HepG2 (cell line): Measurements from ENCODE around the gene ZDHHC11. TPM values are rescaled to one million over a fixed set of nuclear protein-coding genes. Genes with fewer than 3 reads are reported as not detected.
A peak's percentile ranks its signal among the peaks of the same experiment; 100 is the strongest.

Experiments used
- ATAC-seq: fragments of 200-7000 bp; cut with Tn5 transposase; 3 replicates; pipeline ENCODE4 v1.9.1; 2020; ENCODE audit warnings: mild to moderate bottlenecking, moderate library complexity
- BruUV-seq: library from RNA; stranded (reverse); fragments of 400-500 nt; replicated peaks from 2 replicates; lab custom pipeline; 2021; lab: Mats Ljungman, UMichigan
- CTCF ChIA-PET: fragments of 300-600 bp; formaldehyde crosslinking; extraction: SDS; loops from one replicate; lab custom pipeline; 2021; ENCODE audit warnings: low total read pairs, inconsistent platforms, low intra/inter-chr PET ratio; lab: Yijun Ruan, JAX
- POLR2A ChIA-PET: fragments of 350-600 bp; sonication (Branson Sonifier 250); formaldehyde crosslinking; loops from one replicate; lab custom pipeline; 2020; ENCODE audit warnings: antibody characterized with exemption, inconsistent platforms; lab: Yijun Ruan, JAX
- DNase-seq: peaks from one replicate; pipeline ENCODE4 v3.0.0-alpha.2; 2015; ENCODE audit warnings: low spot score
- FAIRE-seq: peaks from 3 replicates; lab custom pipeline; 2011; peaks lifted over from hg19 to GRCh38; lab: Jason Lieb, UNC
- H2AFZ ChIP-seq: one replicate; pipeline ENCODE4 v1.6.1; 2011; ENCODE audit warnings: low read length, inconsistent platforms
- H3K27ac ChIP-seq: fragments of 300-600 bp; 3 replicates; pipeline ENCODE4 v1.8.0; 2011; ENCODE audit warnings: mixed run types, mild to moderate bottlenecking, mixed read lengths, low read length, inconsistent platforms; ENCODE audit not compliant: insufficient read depth; ENCODE audit errors: extremely low read length
- H3K27me3 ChIP-seq, 2 experiments: fragments of 200-600 bp in 1 of 2; 2 replicates in 1 of 2; 3 replicates in 1 of 2; pipeline versions ENCODE4 v1.6.0 to v1.8.0; 2011; ENCODE audit warnings: low read length in 2 of 2, mild to moderate bottlenecking in 2 of 2, moderate library complexity in 2 of 2, inconsistent platforms in 1 of 2; ENCODE audit not compliant: insufficient read depth in 2 of 2, control insufficient read depth in 1 of 2
- H3K36me3 ChIP-seq, 2 experiments: fragments of 200-600 bp in 1 of 2; replicated peaks in 1 of 2; 2 replicates in 1 of 2; 3 replicates in 1 of 2; pipeline versions ENCODE4 v1.5.1 to v1.8.0; 2011; ENCODE audit warnings: low read length in 2 of 2, inconsistent platforms in 1 of 2; ENCODE audit not compliant: insufficient read depth in 2 of 2, control insufficient read depth in 1 of 2
- H3K4me1 ChIP-seq: 2 replicates; pipeline ENCODE4 v1.5.1; 2012; ENCODE audit warnings: low read length, inconsistent platforms; ENCODE audit not compliant: insufficient read depth
- H3K4me2 ChIP-seq: 2 replicates; pipeline ENCODE4 v1.6.0; 2011; ENCODE audit warnings: low read depth, low read length, inconsistent platforms
- H3K4me3 ChIP-seq, 3 experiments: fragments of 200-600 bp in 1 of 3; sonication (generic), shearing (Covaris generic) in 1 of 3; replicated peaks in 1 of 3; 2 replicates each; pipeline ENCODE4 v1.5.1; 2011 to 2016; ENCODE audit warnings: low read length in 3 of 3, inconsistent platforms in 2 of 3, low read depth in 2 of 3, mild to moderate bottlenecking in 2 of 3, control low read depth in 1 of 3, mixed read lengths in 1 of 3; ENCODE audit not compliant: insufficient read depth in 1 of 3
- H3K79me2 ChIP-seq: one replicate; pipeline ENCODE4 v1.6.1; 2011; ENCODE audit warnings: low read length, inconsistent platforms; ENCODE audit not compliant: insufficient read depth
- H3K9ac ChIP-seq: 2 replicates; pipeline ENCODE4 v1.6.0; 2011; ENCODE audit warnings: mild to moderate bottlenecking, low read depth, low read length, inconsistent platforms; ENCODE audit not compliant: insufficient read depth
- H3K9me3 ChIP-seq: 2 replicates; pipeline ENCODE4 v1.5.1; 2012; ENCODE audit warnings: mild to moderate bottlenecking, low read length
- H4K20me1 ChIP-seq: 2 replicates; pipeline ENCODE4 v1.6.0; 2011; ENCODE audit warnings: inconsistent platforms, mild to moderate bottlenecking, low read length, moderate library complexity; ENCODE audit not compliant: insufficient read depth
- FLYWCH1 ChIP-seq: sonication (generic); formaldehyde crosslinking; IDR thresholded peaks from 2 replicates; pipeline ENCODE4 v1.8.1; 2023; ENCODE audit warnings: mild to moderate bottlenecking, missing genetic modification reagents
- GATAD2A ChIP-seq: IDR thresholded peaks from 2 replicates; pipeline ENCODE4 v1.6.1; 2016
- HHEX ChIP-seq: IDR thresholded peaks from 2 replicates; pipeline ENCODE4 v1.6.1; 2016; ENCODE audit warnings: control low read depth
- HNRNPK ChIP-seq: fragments of 200-400 bp; formaldehyde crosslinking; IDR thresholded peaks from 2 replicates; pipeline ENCODE4 v1.6.1; 2018; ENCODE audit warnings: low read length, low read depth, moderate library complexity, mild to moderate bottlenecking; ENCODE audit not compliant: poor library complexity, severe bottlenecking
- HOXA7 ChIP-seq: sonication (generic); formaldehyde crosslinking; IDR thresholded peaks from 2 replicates; pipeline ENCODE4 v1.8.1; 2022; ENCODE audit warnings: mild to moderate bottlenecking, missing genetic modification reagents, moderate library complexity
- KDM3A ChIP-seq: IDR thresholded peaks from 2 replicates; pipeline ENCODE4 v1.6.1; 2018; ENCODE audit warnings: low read depth, missing compliant biosample characterization
- LCORL ChIP-seq, 2 experiments: fragments of 450-650 bp in 1 of 2; sonication (generic) in 1 of 2; formaldehyde crosslinking in 1 of 2; IDR thresholded peaks; 2 replicates each; pipeline versions ENCODE4 v1.5.0 to v1.6.1; 2017 to 2020; ENCODE audit warnings: antibody characterized with exemption in 1 of 2, missing genetic modification reagents in 1 of 2
- MEIS2 ChIP-seq: sonication (generic); formaldehyde crosslinking; IDR thresholded peaks from 2 replicates; pipeline ENCODE4 v1.9.0; 2021; ENCODE audit warnings: mild to moderate bottlenecking, missing genetic modification reagents
- NFYC ChIP-seq: IDR thresholded peaks from 2 replicates; pipeline ENCODE4 v1.6.1; 2016; ENCODE audit warnings: missing genetic modification reagents, missing compliant biosample characterization
- SIN3A ChIP-seq: IDR thresholded peaks from 2 replicates; pipeline ENCODE4 v1.6.1; 2011; ENCODE audit warnings: low read depth, mild to moderate bottlenecking, control low read depth, low read length, borderline replicate concordance
- SMYD3 ChIP-seq: sonication (generic); formaldehyde crosslinking; IDR thresholded peaks from 2 replicates; pipeline ENCODE4 v1.8.1; 2023; ENCODE audit warnings: mild to moderate bottlenecking, missing genetic modification reagents
- SRSF4 ChIP-seq: fragments of 200-400 bp; formaldehyde crosslinking; IDR thresholded peaks from one replicate; pipeline ENCODE4 v1.6.1; 2018; ENCODE audit warnings: mild to moderate bottlenecking, low read depth, low read length, moderate library complexity; ENCODE audit not compliant: poor library complexity, severe bottlenecking
- TBX2 ChIP-seq: sonication (generic); formaldehyde crosslinking; IDR thresholded peaks from 2 replicates; pipeline ENCODE4 v1.5.0; 2020; ENCODE audit warnings: missing genetic modification reagents, mild to moderate bottlenecking, borderline replicate concordance
- ZFP41 ChIP-seq: sonication (generic); formaldehyde crosslinking; IDR thresholded peaks from 2 replicates; pipeline ENCODE4 v1.4.0; 2020; ENCODE audit warnings: mild to moderate bottlenecking, missing genetic modification reagents, borderline replicate concordance
- ZMYM2 ChIP-seq: sonication (generic); formaldehyde crosslinking; IDR thresholded peaks from 2 replicates; pipeline ENCODE4 v1.8.0; 2022; ENCODE audit warnings: mild to moderate bottlenecking, missing genetic modification reagents
- ZNF10 ChIP-seq: sonication (generic); formaldehyde crosslinking; IDR thresholded peaks from 2 replicates; pipeline ENCODE4 v1.4.0; 2020; ENCODE audit warnings: mild to moderate bottlenecking, low read depth, missing genetic modification reagents, borderline replicate concordance
- ZNF274 ChIP-seq: sonication (generic); formaldehyde crosslinking; IDR thresholded peaks from 2 replicates; pipeline ENCODE4 v1.5.1; 2020; ENCODE audit warnings: mild to moderate bottlenecking, missing genetic modification reagents
- ZNF530 ChIP-seq: sonication (generic); formaldehyde crosslinking; IDR thresholded peaks from 2 replicates; pipeline ENCODE4 v1.5.0; 2020; ENCODE audit warnings: low read depth, mild to moderate bottlenecking, missing genetic modification reagents
- ZNF607 ChIP-seq: sonication (generic); formaldehyde crosslinking; IDR thresholded peaks from 2 replicates; pipeline ENCODE4 v1.5.1; 2020; ENCODE audit warnings: missing genetic modification reagents, mild to moderate bottlenecking, borderline replicate concordance
- ZSCAN22 ChIP-seq: sonication (generic); formaldehyde crosslinking; IDR thresholded peaks from 2 replicates; pipeline ENCODE4 v1.4.0; 2020; ENCODE audit warnings: mild to moderate bottlenecking, missing genetic modification reagents
- WGBS: methylation state at CpG from one replicate; pipeline ENCODE4 v1.1.6; 2017; ENCODE audit warnings: low lambda C conversion rate; 5-methylcytosine and 5-hydroxymethylcytosine counted together
- in situ Hi-C: cut with HindIII; loops from 2 replicates; pipeline ENCODE4 v1.10.0; 2017; ENCODE audit warnings: low pct_unique_long_range_greater_than_20kb; ENCODE audit not compliant: extremely low pct_ligation_motif_present
- intact Hi-C: fragments of 100-400 bp; cut with micrococcal nuclease; formaldehyde crosslinking; loops from one replicate; pipeline ENCODE4 v1.10.0; 2022; ENCODE audit not compliant: unreplicated experiment
- polyA plus RNA-seq, 8 experiments: library from polyadenylated mRNA; depleted of rRNA in 3 of 8; stranded (reverse) in 7 of 8; unstranded in 1 of 8; fragments of >200 nt; fragmentation: Illumina TruSeq in 4 of 8; extraction: Trizol in 4 of 8; gene quantifications; 2 replicates each; pipeline versions ENCODE4 v1.2.1 to v1.2.3, GENCODE V29; 2011 to 2016; ENCODE audit warnings: low read depth in 4 of 8, missing spikeins in 1 of 8, mixed read lengths in 1 of 8; ENCODE audit not compliant: insufficient read depth in 1 of 8
- total RNA-seq, 5 experiments: library from RNA; depleted of rRNA; stranded (reverse); fragments of >200 nt; fragmentation: Illumina TruSeq; extraction: Trizol; gene quantifications; 2 replicates each; pipeline ENCODE4 v1.2.3, GENCODE V29; 2016; ENCODE audit warnings: low read depth in 1 of 5
- TF ChIP-seq, protein P1 (sequence below): sonication (generic); formaldehyde crosslinking; IDR thresholded peaks from 2 replicates; pipeline ENCODE4 v1.4.0; 2020; ENCODE audit warnings: low read depth, mild to moderate bottlenecking, missing genetic modification reagents
- TF ChIP-seq, protein P2 (sequence below): sonication (generic); formaldehyde crosslinking; IDR thresholded peaks from 2 replicates; pipeline ENCODE4 v1.8.0; 2022; ENCODE audit warnings: missing genetic modification reagents, mild to moderate bottlenecking, borderline replicate concordance

Gene ZDHHC11
- total and polyA plus RNA-seq, 2 of the 13 experiments (the other 11 are each of a cell fraction or from before 2014, with no cell fraction given): 2.1 to 4.0 TPM

DNA sequence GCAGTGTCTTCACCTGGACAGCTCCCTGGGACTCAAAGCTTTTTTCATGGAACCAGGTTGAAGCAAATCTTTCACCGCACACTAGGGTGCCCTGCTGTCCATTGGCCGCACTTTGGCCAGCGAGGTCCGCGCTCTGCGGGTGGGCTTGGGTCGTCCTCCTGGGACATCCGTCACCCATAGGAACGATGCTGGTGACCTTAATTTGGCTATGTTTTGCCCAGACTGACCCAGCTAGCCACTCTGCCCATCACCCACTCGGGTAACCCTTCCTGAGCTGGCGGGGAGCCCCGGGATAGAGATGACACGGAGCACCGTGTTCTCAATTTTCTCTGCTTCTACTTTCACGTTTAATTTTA lies 92.1 kb downstream of the ZDHHC11 start:
- intact Hi-C loops (no loop called here), in situ Hi-C loops (no loop called here)
- WGBS: 52% methylated on average over 15 of the region's 15 CpGs
- Histone ChIP-seq H2AFZ (no peak overlapping the region), H3K4me3 (peak overlapping the region in 1 of 3 experiments; percentile 47; a peak in 2 of 6 replicates), H3K27ac (no peak overlapping the region), H3K4me2 (peak overlapping the region; percentile 52), H3K36me3 (no peaks in the 10 kb centered on the region), H3K9me3 (no peaks in the 10 kb centered on the region), H3K79me2 (no peaks in the 10 kb centered on the region), H4K20me1 (no peaks in the 10 kb centered on the region), H3K9ac (peak overlapping the region; percentile 70), H3K27me3 (peaks cover 5 to 56% of the 10 kb centered on the region in 2 experiments), H3K4me1 (peaks cover 47% of the 10 kb centered on the region)
- no TSS peak for BruUV-seq
- FAIRE-seq (no peak), DNase-seq (no peak), ATAC-seq (no peak)
- ChIA-PET POLR2A (no interaction called here), CTCF (no interaction called here)
- TF ChIP-seq ZMYM2 (no peak), HOXA7 (CRISPR knock-in tag) (no peak), ZNF530 (no peak), ZSCAN22 (CRISPR knock-in tag) (no peak), GATAD2A (CRISPR knock-in tag) (no peak), TBX2 (CRISPR knock-in tag) (peak; percentile 9; the same call in 1 of the 2 replicates), KDM3A (no peak), ZNF607 (CRISPR knock-in tag) (0 out of 2 replicates have a peak, but pooled peaks have one; percentile 16), NFYC (CRISPR knock-in tag) (no peak), HHEX (CRISPR knock-in tag) (no peak), ZNF10 (CRISPR knock-in tag) (no peak), ZFP41 (CRISPR knock-in tag) (no peak), FLYWCH1 (CRISPR knock-in tag) (0 out of 2 replicates have a peak, but pooled peaks have one; percentile 8), LCORL (IDR thresholded peaks at IDR 0.05) (no peak), LCORL (CRISPR knock-in tag; IDR thresholded peaks at IDR 0.05) (no peak), ZNF274 (CRISPR knock-in tag) (0 out of 2 replicates have a peak, but pooled peaks have one; percentile 4), SRSF4 (no peak), MEIS2 (CRISPR knock-in tag) (no peak), SMYD3 (CRISPR knock-in tag) (no peak), HNRNPK (no peak), SIN3A (no peak)
- TF ChIP-seq, protein P1, sequence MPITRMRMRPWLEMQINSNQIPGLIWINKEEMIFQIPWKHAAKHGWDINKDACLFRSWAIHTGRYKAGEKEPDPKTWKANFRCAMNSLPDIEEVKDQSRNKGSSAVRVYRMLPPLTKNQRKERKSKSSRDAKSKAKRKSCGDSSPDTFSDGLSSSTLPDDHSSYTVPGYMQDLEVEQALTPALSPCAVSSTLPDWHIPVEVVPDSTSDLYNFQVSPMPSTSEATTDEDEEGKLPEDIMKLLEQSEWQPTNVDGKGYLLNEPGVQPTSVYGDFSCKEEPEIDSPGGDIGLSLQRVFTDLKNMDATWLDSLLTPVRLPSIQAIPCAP (CRISPR knock-in tag): no peak
- TF ChIP-seq, protein P2, sequence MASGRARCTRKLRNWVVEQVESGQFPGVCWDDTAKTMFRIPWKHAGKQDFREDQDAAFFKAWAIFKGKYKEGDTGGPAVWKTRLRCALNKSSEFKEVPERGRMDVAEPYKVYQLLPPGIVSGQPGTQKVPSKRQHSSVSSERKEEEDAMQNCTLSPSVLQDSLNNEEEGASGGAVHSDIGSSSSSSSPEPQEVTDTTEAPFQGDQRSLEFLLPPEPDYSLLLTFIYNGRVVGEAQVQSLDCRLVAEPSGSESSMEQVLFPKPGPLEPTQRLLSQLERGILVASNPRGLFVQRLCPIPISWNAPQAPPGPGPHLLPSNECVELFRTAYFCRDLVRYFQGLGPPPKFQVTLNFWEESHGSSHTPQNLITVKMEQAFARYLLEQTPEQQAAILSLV (CRISPR knock-in tag): 0 out of 2 replicates have a peak, but pooled peaks have one; percentile 18
